Activated T-cell treated with anti-CD3 and anti-CD28 coated beads for 4 hours (primary cell): Measurements from ENCODE around the gene ZNF287.
"Not testable (repeated sequence)": the region's sequence is repeated elsewhere in the genome, so short reads cannot be mapped to it uniquely, and the experiment has no call there.

Experiments
- DNase-seq: peaks from one replicate; pipeline ENCODE4 v3.0.0-alpha.2; 2020

The ZNF287 gene

DNA sequence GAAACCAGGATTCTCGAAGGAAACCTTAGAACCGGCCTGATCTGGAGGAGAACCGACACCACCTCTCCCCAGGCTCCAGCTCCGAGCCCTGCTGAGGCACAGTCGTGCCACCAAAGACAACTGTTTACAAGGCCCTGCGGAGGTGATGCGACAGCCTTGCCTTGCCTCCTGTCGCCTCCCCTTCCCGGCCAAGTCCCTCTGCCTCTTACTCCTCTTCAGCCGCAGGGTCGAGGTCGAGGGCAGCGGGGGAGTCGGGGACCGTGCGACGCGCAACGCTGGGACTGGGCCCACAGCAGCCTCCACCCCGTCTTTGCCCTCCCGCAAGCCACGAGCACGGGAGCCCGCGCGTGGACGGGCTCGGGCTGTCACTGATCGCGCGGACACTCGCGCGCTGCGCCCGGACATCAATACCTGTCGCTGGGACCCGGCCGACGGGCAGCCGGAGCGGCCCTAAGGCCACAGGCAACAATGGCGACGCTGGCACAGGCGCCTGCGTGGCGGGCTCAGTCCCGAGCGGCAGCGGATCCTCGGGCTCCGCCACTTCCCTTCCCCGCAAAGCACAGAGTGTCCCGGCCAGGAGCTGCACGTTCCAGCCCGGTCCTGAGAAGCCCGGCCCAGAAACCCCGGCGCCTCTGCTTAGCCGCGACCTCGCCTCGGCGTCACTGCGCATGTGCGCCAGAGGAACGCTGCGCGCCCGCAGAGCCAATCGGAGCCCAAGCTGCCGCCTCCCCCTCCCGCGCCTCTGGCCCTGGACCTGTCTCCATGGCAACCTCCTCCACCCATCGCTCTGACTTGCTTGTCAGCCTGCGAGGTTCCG, at the start of gene ZNF287:
TSS of gene ZNF287 (minus strand) at position 664 of the 817 bp plus-strand sequence. CDS start 1,473 bp downstream, outside the sequence.
- DNase-seq: peak; percentile 90

DNA sequence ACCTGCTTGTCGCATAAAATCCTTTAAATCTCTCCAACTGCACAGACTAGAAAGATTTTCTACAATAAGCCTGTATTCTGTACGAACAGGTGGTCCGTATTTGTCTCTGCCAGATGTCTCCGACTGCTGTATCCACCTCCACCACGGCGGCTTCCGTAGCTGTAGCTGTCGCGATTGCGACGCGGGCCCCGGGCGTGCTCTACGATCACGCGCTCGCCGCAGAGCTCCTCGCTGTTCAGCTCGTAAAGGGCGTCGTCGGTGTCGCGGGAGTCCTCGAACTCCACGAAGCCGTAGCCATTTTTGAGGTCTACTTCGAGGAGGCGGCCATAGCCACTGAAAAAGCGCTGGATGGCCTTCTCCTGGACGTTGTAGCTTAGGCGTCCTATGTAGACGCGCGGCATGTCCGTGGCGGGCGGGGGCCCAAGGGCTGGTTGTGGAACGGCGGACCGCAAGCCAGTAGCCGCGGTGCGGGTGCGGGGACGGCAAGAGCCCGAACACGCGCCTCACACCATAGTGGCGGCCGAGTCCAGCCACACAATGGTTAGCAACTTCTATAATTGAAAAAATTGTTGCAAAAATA, 48.6 kb upstream of the ZNF287 start:
- DNase-seq: no peak

DNA sequence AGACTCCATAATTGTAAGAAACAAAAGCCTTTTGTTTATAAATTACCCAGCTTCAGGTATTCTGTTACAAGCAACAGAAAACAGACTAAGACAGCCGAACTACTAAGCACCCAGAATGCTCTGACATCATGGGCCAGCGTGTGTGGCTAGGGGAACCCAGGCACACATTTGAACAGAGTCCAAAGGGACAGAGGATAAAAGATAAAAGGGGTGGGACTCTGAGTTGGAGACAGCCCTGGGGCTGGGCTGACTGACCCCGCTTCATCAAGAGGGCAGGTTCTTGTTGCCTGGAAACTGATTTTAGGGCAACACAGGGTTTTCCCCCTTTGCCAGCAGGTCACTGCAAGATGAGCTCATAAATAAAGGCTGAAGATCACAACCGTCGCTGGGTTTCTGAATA, 30.5 kb upstream of the ZNF287 start:
- DNase-seq: no peak

DNA sequence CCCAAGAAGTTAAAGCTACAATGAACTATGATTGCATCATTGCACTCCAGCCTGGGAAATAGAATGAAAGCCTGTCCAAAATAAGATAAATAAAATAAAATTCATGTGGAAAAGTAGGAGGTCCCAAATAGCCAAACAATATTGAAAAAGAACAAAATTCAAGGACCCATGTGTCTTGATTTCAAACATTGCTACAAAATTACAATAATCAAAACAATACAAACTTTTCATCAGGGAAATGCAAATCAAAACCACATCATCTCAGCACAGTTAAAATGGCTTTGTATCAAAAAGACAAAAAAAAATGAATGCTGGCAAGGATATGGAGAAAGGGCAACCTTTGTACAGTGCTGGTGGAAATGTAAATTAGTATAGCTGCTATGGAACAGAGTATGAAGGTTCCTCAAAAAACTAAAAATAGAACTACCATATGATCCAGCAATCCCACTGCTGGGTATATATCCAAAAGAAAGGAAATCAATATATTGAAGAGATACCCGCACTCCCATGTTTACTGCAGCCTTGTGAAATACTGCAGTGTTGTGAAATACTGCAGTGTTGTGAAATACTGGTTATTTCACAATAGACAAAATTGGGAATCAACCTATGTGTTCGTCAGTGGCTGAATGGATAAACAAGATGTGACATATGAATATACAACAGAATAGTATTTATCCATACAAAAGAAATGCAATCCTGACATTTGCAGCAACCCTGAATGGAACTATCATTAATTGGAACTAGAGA, 24.5 kb upstream of the ZNF287 start:
- no peak for DNase-seq

DNA sequence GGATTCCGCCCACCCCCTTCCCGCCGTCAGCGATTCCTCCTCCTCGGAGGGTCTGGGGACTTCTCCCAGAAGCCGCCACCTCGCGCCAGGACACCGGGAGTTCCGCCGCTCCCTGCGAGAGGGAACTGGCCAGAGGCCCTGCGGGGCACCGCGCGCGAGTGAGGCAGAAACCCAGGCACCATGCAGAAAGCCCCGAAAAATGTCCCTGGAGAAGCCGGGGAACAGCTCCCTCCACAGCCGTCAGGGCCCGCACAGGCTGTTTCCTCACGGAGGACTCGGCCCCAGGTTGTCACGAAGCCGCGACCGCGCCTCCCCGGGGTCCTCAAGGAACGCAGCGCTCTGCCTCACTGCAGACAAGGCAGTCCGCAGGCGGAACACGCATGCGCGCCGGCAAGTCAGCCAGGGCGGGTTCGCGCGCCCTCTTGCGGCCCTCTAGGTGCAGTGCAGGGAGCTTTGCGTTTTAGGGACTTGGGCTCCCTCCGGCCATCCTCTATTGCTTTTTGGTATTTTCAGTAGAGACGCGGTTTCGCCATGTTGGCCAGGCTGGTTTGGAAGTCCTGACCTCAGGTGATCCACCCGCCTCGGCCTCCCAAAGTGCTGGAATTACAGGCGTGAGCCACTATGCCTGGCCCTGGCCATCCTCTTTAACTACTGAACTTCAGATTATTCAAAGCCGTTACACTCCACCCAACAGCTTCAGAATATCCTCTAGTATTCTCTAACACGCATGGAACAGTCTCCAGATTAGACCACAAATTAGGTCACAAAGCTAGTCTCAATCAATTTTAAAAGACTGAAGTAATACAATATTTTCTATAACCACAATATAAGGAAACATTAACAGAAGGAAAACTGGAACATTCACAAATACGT, 20.3 kb upstream of the ZNF287 start:
- DNase-seq: peak; percentile 88

DNA sequence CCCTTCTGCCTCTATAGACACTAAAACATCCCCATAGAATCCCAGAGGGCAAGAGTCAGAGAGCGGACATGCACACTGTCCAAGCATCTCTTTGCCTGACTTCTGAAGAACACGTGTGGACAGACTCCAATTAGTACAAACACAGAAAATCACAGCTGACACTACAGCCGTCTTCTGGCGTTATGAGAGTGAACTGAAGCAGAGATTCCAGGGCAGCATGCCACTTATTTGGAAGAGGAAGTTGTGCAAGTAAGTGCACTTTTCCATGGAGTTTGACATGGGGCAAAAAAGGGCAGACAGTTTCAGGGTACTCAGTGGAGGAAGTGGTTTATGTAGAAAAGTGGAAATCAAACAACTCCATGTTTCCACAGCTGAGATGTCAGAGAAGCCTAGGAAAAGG, 16.8 kb upstream of the ZNF287 start:
- DNase-seq: no peak

DNA sequence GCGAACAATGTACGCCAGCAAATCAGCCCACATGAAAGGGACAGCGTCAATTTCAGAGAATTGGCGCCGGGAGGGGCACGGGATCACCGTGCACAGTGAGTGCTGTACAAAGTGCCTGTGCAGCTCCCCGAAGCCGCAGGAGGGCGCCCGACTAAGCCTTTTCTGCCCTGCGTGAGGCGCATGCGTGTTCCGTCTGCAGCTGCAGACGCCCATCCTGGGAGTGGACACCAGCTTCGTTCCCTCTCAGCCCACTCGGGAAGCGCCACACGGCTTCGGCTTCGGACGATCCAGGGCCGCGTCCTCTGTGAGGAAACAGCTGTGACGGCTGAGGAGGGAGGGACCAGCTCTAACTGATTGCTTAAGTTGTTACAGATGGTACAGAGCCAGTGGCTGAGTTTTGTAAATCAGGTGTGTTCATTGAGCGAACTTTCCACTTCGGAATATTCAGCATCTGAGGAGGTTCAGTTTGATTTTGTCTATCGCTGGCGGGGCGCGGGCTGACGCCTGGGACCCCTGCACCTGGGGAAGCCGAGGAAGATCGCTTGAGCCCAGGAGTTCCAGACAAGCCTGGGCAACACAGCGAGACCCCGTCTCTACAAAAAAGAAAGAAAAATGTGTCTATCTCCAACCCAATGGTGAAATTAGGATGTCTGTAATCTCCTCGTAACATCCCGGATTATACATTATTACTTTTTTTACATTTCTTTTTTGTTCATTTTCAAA, 15.4 kb upstream of the ZNF287 start:
- peak; percentile 89 for DNase-seq

DNA sequence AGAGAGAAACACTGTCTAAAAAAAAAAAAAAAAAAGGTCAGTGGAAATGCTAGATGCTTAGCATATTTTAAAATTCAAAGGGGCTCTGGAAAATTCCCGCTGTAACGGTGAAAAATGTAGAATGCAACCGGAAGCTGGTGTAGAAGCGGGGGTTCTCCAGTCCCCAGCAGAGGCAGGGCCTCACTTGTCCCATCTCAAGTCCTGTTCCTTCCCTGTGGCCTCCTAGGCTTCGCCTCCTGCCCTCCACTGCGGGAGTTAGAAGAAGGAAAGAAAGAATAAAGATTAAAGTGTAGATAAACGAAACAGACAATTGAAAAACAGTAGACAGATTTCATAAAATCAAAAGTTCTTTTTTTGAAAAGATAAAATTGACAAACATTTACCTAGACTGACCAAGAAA, 14.8 kb upstream of the ZNF287 start:
- no peak for DNase-seq

DNA sequence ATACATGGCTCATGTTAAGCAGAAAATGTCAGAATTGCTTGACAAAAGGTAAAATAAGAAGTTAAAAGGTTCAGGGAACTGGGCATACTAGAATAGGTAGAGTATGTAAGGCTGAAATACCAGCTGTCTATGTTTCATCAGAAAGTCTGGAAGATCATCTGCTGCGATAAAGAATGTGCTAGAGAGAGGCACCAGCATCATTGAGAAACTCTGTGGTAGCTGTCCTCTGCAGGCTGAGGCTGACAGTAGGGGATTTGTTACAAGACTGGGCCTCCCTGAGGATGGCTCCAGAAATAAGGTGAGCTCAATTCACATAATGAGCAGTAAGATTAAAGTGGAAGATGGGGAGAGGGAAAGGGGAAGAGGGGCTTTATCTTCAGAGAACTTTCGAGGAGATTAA, 4.5 kb upstream of the ZNF287 start:
- DNase-seq: no peak

DNA sequence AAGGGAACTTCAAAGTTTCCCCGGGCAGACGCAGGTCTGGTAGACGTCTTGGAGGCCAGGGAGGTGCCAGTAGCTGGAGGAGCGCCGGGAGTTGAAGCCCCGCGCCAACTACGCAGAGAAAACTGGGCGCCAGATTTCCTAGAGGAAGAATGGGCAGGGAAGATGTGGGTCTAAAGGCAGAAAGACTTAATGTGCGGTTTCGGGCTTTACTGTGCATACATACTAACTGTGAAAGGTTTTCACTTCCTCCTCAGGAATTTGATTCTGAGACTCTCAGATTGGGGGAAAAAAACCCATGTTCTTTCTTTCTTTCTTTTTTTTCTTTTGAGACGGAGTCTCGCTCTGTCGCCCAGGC, 331 bp upstream of the ZNF287 start:
- DNase-seq: no peak

DNA sequence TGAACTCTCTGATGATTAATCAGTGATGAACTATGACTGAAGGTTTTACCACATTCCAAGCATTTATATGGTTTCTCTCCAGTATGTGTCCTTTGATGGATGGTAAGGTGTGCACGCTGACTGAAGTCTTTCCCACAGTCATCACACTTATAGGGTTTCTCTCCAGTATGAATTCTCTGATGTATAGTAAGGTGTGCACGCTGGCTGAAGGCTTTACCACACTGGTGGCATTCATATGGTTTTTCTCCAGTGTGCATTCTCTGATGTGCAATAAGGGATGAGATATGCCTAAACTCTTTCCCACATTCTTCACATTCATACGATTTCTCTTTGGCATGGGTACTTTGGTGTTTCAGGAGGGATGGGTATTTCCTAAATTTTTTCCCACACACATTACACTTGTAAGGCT, 16.4 kb downstream of the ZNF287 start:
- DNase-seq: no peak

DNA sequence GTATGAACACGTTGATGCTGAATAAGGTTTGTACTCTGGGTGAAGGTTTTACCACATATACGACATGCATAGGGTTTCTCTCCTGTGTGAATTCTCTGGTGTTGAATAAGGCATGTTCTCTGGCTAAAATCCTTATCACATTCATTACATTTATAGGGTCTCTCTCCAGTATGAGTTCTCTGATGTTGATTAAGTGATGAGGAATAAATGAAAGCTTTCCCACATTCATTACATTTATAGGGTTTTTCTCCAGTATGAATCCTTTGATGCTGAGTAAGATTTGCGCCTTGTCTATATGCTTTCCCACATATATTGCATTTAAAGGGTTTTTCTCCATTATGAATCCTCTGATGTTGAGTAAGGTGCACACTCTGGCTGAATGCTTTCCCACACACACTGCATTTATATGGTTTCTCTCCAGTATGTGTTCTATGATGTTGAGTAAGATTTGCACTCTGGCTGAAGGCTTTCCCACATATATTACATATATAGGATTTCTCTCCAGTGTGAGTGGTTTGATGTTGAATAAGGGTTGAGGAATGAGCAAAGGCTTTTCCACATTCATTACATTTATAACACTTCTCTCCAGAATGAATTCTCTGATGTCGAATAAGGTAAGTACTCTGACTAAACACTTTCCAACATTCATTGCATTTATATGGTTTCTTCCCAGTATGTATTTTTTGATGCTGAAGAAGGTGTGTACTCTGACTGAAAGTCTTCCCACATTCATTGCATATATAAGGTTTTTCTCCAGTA, 16.9 kb downstream of the ZNF287 start:
- no peak for DNase-seq

DNA sequence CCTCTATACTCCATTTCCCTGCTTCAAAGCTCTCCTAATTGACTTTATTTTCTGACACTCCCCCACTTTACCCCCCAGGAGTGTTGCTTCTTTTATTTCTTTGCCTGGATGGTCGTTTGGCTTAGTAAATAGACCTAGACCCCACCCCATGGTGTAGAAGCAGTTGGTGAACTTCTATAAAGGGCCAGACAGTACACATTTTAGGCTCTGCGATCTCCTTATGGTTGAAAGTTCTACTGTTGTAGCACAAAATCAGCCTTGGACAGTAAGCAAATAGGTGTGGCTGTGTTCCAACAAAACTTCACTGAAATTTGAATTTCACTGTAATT, 31.9 kb downstream of the ZNF287 start:
- no peak for DNase-seq

DNA sequence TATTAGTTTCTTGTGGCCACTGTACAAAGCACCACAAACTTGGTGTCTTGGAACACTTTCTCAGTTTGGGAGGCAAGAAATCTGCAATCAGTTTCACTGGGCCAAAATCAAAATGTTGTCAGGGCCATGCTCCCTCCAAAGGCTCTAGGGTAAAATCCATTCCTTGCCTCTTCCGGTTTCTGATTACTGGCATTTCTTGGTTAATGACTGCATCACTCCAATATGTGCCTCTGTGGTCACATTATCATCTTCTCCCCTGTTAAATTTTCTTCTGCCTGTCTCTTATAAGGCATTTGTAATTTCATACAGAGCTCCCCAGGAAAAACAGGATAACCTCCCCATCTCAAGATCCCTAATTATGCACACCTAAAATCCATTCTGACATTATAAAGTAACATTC, 34.8 kb downstream of the ZNF287 start:
- DNase-seq: no peak

DNA sequence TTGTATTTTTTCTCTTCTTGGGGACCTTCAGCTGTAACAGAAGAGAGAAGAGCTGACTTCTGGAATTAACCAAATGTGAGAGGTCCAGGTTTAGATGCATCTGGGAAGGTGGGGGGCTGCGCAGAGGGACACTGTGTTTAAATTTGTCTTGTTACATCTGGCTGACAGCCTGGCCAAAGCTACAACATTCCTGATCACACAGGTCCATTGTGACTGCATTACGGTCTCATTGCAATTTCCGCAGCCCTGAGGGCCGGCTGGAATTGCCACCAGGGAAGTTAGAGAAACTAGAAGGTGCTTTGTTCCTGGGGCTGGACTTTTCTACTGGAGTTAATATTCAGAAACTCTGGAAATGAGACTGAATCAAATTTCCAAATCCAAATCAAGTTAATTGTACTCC, 39.1 kb downstream of the ZNF287 start:
- no peak for DNase-seq

DNA sequence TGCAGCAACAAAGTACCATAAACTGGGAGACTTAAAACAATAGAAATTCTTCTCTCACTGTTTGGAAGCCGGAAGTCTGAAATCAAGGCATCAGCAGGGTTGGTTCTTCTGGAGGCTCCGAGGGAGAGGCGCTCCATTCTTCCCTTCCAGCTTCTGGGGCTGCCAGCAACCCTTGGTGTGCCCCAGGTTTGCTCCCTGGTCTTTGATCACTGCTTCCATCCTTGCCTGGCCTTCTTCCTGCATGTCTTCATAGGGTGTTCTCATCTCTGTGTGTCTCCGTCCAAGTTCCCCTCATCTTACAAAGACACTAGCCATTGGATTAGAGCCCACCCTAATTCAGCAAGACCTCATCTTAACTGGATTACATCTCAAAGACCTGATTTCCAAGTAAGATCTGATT, 41.7 kb downstream of the ZNF287 start:
- no peak for DNase-seq

DNA sequence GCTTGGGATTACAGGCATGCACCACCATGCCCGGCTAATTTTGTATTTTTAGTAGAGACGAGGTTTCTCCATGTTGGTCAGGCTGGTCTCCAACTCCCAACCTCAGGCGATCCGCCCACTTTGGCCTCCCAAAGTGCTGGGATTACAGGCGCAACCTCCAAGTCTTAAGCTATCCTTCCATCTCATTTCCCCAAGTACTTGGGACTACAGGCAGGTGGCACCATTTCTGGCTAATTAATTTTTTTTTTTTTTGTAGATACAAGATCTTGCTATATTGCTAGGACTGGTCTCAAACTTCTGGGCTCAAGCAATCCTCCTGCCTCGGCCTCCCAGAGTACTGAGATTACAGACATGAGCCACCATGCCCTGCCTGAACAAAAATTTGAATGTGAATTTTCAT, 43.4 kb downstream of the ZNF287 start:
- not testable (repeated sequence) for DNase-seq

DNA sequence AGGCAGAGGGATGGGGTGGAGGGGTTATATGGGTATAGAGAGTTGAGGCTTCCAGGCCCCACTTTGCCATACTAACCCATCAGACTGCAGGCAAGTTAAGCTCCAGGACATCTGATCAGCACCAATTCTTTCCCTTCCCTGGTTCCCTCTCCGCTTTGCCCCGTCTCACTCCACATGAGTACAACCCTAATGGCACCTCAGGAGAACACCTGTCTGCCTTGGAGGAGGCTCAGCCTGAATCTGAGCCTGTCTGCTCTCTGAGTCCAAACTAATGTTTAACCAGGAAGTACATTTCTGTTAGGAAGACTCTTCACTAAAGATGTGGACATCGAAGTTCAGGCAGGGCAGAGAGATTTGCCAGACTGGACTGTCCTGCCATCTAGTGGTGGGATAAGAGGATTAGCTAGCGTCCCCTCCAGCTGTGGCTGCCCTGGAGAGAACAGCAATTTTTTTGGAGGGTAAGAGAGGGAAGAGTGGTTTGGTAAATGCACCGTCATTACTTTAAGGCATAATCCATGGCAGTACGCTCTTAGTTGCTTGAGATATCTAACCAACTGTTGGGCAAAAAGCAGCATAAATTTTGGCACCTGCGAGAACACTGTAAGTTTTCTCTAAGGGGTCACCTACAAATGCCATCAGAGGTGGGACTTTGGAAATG, 47.8 kb downstream of the ZNF287 start:
- peak; percentile 51 for DNase-seq

DNA sequence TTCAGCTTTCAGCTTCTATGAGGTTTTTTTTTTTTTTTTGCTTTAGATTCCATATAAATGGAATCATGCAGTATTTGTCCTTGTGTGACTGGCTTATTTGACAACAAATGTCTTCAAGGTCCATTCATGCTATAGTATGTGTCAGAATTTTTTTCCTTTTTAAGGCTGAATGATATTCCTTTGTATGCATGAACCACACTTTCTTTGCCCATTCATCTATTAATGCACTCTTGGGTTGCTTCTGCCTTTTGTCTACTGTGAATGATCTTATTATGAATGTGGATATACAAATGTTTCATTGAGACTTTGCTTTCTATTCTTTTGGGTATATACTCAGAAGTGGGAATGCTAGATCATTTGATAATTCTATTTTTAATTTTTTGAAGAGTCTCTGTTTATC, 50.0 kb downstream of the ZNF287 start:
- no peak for DNase-seq

DNA sequence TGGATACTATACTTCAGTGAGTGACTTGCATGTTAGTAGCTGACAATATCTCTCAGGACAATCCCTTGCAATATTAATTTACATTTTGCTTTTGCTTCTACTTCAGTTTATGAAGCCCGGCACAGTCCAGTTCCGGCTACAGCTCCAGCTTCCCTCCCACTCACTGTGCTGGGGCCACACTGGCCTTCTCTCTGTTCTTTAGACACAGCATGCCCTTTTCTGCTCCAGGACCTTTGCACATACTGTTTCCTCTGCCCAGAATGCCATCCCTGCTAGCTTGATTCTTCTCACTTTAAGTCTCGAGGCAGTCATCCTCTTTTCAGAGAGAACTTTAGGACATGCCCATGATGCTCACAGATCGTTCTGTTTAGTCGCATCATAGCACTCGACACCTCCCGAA, 51.5 kb downstream of the ZNF287 start:
- no peak for DNase-seq

DNA sequence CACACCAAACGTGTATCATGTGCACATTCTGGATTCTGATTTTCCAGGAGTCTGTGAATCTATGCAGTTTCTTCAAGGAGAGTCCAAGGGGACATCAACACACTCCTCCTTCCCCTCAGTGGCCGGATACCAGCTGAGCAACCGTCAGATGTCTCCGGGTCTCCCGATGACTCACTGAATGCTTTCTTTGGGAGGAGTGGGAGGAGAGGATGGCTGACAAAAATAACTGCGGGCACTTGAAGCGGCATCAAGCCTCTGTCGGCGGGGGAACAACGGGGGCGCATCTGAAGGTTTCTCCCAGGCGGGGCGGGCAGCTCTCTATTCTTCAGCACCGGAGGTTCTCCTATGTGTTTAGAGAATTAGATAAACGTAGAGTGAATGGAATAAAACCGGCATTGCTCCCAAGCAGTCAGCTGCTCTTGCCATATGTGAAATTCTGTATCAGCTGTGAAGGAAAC, 52.4 kb downstream of the ZNF287 start:
- no peak for DNase-seq
